Thyroid gland (tissue), 4 donors: Measurements from ENCODE around the gene NAALADL2.

ENCODE experiments used
- CTCF ChIP-seq, 6 experiments: fragments of 200-600 bp in 3 of 6; fragments of 450-650 bp in 3 of 6; sonication (generic) in 3 of 6; IDR thresholded peaks; one replicate each; pipeline ENCODE4 v1.5.1; 2016 to 2019; ENCODE audit warnings: antibody characterized with exemption in 6 of 6, mild to moderate bottlenecking in 2 of 6, inconsistent platforms in 1 of 6, moderate library complexity in 1 of 6
- POLR2A ChIP-seq, 2 donors: fragments of 450-650 bp; IDR thresholded peaks; one replicate each; pipeline ENCODE4 v1.6.1; 2017; ENCODE audit warnings: antibody characterized with exemption in 2 of 2, mild to moderate bottlenecking in 2 of 2, moderate library complexity in 1 of 2

GRCh38 chr3:175726228-175726627, 867.1 kb downstream of the NAALADL2 start:
- no peak for TF ChIP-seq CTCF (IDR thresholded peaks at IDR 0.05)
- no peak for TF ChIP-seq POLR2A (IDR thresholded peaks at IDR 0.05)
